ENCODE results near the gene NKAIN2.

NKAIN2 gene

GRCh38 chr6:123803504-123804013 is at the start of gene NKAIN2:
TSS of gene NKAIN2 (plus strand) at chr6:123803865.
- DNase-seq = no peak

DNA sequence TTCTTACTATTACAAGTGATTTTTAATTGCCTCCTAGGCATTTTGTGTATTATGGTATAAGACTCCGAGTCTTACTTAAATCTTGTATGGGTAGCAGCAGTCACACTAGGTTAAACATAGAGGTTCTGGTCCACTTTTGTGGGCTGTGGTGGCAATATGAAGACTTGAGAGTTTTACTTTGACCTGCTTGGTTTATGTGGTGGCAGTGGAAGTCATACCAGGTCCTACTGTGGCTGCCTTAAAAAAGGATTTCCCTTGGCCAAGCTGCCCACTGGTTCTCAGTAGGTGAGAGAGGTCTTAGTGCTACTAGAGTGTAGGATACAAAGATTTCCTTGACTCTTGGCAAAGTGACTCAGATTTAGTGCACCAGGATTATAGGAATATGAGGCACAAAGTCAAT is 44.2 kb upstream of the NKAIN2 start:
- no peak for DNase-seq

DNA sequence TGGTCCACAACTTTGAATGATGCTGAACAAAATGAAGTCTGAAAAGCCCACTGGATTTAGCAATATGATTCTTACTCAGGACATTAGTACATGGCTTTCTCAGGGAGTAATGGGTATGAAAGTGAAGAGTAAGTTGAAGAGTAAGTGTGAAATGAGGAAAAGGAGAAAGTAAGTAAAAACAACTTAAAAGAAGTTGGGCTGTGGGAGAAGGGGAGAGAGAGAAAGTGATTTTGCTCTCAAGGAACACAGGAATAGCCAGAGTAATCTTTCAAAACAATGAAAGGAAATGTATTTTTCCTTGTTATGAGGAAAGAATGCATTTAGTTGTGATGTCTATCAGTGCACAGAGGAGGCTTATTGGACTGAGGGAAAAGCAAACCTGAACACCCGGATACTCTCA is 39.8 kb upstream of the NKAIN2 start:
- no peak for DNase-seq

DNA sequence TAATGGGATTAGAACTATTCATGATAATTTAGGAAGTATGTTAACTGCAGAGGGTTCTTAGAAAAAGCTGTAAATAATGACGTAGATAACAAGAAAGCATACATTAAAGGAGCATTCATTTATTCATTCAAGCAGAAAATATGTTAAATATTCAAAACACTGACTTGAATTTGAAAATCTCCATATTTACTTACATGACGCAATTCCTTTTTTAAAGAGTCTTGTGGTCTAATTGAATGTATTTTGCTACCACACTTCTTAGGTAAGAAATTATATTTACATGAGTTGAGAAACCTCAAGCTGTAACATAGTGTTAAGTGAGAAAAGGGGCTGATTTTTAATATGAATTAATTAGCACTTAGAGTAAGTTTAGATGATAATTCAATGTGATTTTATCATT is 38.9 kb upstream of the NKAIN2 start:
- DNase-seq = no peak

DNA sequence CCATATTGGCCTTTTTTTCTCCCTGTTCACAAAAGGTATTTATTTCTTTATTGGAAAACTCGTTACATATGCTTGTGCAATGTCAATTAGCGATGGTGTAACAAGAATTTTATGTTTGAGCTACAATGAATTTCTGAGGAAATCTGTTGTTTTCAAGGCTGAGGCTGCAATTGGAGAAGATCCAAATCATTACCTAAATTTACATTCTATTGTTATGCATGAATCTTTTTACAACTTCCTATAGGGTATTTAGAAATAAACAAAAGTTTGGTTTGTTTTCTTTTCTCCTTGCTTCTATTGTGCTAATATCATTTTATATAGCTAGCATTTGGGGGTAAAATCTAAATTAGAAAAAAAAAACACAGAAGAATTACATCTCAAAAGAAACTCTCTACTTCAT is 34.7 kb upstream of the NKAIN2 start:
- no peak for DNase-seq

GRCh38 chr6:123769431-123769830 is 34.2 kb upstream of the NKAIN2 start:
- DNase-seq = no peak

DNA sequence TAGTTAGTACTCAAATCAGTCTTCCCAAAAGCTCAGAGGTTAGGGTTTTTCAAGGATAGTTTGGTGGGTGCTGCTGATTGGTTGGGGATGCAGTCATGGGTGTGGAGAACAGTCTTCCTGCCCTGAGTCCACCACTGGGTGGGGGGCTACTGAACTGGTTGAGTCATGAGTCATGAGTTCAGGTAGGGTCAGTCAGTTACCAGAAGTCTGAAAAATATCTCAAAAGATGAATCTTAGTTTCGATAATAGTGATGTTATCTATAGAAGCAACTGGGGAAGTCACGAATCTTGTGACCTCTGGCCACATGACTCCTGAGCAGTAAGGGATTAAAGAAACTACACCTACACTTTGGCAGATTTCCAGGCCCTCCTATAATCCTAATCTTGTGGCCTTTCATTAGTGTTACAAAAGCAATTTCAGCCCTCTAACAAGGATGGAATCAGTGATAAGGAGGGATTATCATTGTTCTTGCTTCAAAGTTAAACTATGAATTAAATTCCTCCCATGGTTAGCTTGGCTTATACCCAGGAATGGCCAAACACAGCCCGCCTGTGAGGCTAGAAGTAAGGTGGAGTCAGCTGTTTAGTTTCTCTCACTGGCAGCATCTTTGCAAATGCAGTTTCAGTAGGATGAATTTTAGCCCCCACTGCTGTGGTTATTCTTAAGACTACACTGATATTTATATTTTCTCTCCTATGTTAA is 33.3 kb upstream of the NKAIN2 start:
- DNase-seq = no peak

DNA sequence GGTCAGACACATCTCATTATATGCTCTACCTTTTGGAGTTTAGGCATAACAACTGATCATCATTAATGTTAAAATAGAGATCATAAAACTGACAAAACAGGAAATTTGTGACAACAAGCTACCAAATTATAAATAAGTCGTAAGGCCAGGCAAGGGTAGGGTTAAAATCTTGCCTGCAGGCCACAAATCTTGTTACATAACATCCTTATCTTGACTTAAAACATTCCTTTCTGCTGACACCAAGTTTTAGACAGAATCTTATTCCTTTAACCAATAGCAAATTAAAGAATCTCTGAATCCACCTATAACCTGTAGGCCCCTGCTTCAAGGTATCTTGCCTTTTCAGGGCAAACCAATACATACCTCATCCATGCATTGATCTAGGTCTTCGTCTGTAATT is 32.5 kb upstream of the NKAIN2 start:
- no peak for DNase-seq

DNA sequence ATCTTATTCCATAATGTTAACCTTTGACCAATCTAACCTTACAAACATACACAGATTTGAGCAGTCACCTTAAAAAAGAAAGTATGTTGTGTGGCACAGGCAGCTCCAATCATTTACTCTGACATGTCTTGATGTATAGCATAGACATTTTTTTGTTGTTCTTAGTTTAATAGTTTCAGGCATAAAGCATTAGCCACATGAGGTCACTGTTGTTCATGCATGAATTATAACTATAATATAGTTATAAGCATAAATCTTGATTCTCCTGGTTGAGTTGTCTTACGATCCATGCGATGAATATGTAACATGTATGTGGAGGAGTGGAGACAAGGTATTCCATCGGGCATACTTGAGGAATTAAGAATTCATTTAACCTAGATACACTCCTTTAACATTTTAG is 26.1 kb upstream of the NKAIN2 start:
- no peak for DNase-seq

GRCh38 chr6:123780021-123780420 is 23.6 kb upstream of the NKAIN2 start:
- no peak for DNase-seq

DNA sequence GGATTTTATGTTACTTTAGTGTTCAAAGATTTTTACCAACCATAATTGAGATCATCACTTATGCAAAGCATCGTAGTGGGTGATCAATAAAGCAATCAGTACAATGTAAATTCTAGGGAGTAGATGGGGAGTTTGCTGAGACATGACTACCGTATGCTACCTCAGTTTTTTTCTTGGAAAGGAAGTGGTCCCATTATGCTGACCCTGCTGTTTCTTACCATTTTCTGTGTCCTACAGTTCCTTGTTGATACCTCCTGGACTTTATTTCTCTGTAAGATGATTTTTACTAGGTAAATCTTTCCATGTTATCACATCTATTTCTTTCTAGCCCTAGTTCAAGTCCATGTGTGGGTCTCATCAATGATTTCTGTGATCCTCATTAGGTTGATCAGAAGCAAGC is 19.3 kb upstream of the NKAIN2 start:
- no peak for DNase-seq

DNA sequence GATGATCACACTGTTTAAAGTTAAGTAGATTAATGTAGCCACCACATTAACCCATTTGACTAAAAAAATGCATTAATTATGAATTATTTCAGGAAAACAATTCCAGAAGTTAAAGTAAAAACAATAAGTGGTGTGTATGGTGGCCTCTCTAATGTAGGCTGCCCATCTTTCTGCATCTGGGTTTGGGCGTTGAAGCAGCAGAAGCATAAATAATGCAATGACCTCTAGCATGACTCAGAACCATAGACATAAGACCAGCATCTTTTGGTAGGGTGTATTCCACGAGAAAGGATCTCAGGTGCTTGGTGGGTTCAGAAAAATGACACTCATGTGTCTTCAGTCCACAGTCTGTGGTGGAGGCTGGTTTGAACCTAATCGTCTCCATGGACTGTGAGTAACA is 18.6 kb upstream of the NKAIN2 start:
- no peak for DNase-seq

DNA sequence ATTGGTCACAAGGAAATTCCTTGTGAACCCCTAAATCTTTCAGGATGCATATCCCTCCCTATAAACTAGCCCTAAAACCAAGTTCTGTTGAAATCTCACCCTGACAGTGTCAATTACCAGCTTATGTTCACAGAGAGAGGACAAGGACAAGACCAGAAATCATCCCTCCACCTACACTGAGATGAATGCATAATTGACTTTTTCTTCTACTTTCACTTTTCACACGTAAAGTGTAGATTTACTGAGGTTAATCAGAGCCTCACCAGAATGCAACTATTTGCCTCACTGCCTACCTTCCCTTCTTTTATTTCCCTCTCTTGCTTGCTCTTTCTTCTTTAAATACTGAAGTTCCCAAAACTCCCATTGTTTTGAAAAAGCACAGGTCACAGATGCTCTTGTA is 15.3 kb upstream of the NKAIN2 start:
- DNase-seq = no peak

DNA sequence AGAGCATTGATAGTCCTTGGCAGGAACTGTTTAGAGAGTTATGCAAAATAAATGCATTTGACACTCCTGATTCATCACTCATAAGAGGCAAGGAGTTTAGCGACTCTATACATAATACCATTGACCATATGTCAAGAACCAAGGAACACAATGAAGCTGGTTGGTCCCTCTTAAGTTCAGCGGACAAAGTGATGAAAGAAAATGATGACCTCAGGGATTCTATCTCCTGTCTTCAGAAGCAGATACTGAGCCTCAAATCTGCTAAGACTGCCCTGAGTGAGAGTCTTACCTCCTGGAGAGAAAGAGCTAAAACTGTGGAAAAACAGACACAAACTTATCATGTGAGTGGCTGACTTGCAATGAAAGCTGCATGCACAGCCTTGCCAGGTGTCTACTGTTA is 9.5 kb upstream of the NKAIN2 start:
- DNase-seq = no peak

GRCh38 chr6:123794799-123795198 is 8.9 kb upstream of the NKAIN2 start:
- DNase-seq = no peak

GRCh38 chr6:123801067-123801466 is 2.6 kb upstream of the NKAIN2 start:
- DNase-seq = no peak

- DNase-seq = no peak
Observed at GRCh38 chr6:123802351-123802696, 1.3 kb upstream of the NKAIN2 start.

DNA sequence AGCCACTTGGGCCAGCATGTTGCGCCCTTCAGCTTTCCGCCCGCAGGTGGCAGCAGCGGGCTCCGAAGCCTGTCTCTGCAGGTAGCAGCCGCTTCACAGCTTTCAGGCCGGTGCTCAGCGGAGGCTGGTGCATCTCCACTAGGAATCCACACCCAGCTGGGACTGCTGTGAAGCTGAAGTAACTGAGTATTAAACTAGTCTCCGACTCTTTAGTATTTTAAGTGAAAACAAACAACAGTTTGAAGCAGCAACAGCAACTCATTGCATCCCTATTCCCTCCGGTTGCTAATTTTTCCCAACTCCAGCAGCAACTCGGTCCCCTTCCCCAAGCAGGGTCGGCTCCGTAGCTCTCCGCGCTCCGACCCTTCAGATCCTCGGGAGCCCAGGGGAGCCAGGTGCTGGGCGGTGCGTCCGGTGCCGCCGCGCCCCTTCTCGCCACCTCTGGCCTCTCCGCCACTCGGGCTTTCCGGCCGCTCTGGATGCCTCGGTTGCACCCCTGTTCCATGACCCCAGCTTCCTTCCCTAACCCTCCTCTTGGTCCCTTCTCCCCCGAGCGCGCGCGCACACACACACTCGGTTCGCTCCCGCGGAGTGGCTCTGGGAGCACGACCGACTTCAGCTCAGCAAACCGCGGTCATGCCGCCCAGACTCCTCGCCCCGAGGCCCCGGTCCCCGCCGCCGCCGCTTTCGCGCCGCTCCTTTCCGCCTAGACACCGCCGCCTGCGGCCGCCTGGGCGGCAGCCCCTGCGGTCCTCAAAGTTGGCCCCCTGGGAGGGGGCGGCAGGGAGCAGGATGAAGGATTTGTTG is 765 bp upstream of the NKAIN2 start:
- peak; percentile 43 for DNase-seq

DNA sequence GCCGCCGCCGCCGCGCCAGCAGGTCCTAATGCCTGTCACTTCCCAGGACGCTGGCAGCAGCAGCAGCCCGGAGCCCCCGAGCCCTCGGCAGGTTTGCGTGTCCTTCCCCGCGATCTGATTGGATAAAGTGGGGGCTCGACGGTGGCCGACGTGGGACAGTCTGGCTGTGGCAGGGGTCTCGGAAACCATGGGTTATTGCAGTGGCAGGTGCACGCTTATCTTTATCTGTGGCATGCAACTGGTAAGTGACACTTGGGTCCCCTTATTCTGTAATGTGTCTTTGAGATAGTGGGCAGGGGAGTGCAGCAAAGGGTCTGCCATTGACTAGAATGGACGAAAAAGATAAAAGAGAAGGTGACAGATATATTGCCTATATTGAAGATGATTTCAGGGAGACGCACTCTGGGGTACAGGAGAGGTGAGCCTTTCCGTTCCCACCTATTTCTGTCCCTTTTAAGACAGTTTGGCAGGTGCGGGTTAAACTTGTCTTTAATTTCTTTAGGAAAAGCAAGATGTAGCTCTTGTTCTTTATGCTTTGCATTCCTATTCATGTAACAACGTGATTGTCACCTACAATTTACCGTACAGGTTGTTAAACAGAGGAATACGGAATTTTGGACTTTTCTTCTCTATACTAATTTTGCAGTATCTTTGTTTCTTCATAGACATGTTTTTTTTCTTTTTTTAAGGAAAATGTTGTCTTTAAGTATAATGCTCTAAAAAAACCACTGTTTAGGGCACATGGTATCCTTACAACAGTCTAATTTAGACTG is 535 bp downstream of the NKAIN2 start:
- no peak for DNase-seq

- DNase-seq = no peak
Observed at GRCh38 chr6:123804787-123805540, 1.3 kb downstream of the NKAIN2 start.

GRCh38 chr6:123805921-123806320 is 2.3 kb downstream of the NKAIN2 start:
- DNase-seq = no peak

DNA sequence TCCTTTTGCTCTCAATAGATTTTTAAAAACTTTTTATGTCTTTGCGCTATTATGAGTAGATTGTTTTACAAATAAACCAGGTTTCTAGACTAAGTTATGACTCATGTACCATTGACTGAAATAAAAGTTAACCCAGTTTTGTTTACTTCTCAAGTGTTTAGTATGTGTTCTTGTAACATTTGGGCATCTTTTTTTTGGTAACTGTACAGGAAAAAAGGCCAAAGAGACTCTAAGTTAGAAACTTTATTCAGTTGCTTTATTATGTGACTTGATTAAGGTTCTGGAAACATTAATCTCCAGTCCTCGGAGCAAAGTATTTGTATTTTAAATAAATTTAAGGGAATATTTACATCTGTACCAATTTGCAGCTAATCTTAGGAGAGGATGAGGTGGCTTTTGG is 2.9 kb downstream of the NKAIN2 start:
- no peak for DNase-seq

DNA sequence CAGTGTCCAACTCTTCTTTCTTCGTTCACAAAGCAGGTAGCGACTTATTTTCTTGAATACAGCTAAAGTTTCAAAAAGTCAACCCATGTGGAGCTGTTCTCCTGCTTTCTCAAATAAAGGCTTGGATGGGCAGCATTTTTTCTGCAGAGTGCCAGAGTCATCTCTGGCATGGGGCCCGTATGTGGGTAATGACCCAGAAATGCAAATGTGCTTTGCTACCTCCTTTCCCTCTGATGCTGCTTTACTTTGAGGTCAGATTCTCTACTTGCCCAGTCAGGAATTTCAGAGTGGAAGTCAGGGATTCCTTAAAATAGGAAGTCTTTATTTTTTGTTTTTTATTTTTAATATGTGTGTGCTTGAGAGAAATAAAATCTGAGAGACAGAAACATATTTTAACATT is 4.9 kb downstream of the NKAIN2 start:
- no peak for DNase-seq

Measured in CD4-positive, alpha-beta T cell treated with Interleukin-4 for 4 hours (primary cell).